A549 treated with DMSO at 1 μM for 4 hours (cell line): ENCODE results near the gene SMAP2. TPM values are rescaled to one million over a fixed set of nuclear protein-coding genes. Genes with fewer than 3 reads are reported as not detected.

ENCODE experiments used
- total RNA-seq: library from RNA; stranded (reverse); fragments of 200-300 nt; extraction: Qiagen RNA extraction; gene quantifications from 5 replicates; pipeline ENCODE4 v1.2.3, GENCODE V29; 2022; ENCODE audit warnings: low read depth

Gene SMAP2
- 9.6 to 11.0 TPM (median 10.1 TPM) in 5 replicates for total RNA-seq

GRCh38 chr1:40373323-40374283 lies at the start of gene SMAP2:
SMAP2 (plus strand) TSS chr1:40373727; CDS start chr1:40374121, 394 bp downstream.

GRCh38 chr1:40449684-40450494 lies 76.4 kb downstream of the SMAP2 start, which contains the start of gene ZFP69B:
ZFP69B (plus strand) TSS chr1:40450476; CDS start chr1:40450962, 486 bp downstream.

Other genes with a start within 250 kb of the SMAP2 start
- 5.4 to 7.4 TPM (median 6.8 TPM) in 5 replicates for gene RLF, start 212.3 kb upstream of the SMAP2 start, total RNA-seq
- not detected in 5 replicates for gene TMCO2, start 125.8 kb upstream of the SMAP2 start, total RNA-seq
- gene ZMPSTE24, start 115.5 kb upstream of the SMAP2 start, total RNA-seq, result 36.2 to 47.5 TPM (median 42.9 TPM) in 5 replicates
- gene COL9A2, start 56.4 kb upstream of the SMAP2 start, total RNA-seq, result 0.14 to 0.49 TPM (median 0.19 TPM) in 5 replicates
- gene ZFP69B, start 76.7 kb downstream of the SMAP2 start, total RNA-seq, result 1.5 to 2.4 TPM (median 2.3 TPM) in 5 replicates
- not detected in 5 replicates for gene ZFP69, start 103.6 kb downstream of the SMAP2 start, total RNA-seq
- 3.1 to 4.8 TPM (median 4.5 TPM) in 5 replicates for gene EXO5, start 135.0 kb downstream of the SMAP2 start, total RNA-seq
- gene ZNF684, start 157.9 kb downstream of the SMAP2 start, total RNA-seq, result 1.8 to 3.0 TPM (median 2.1 TPM) in 5 replicates